Right kidney (tissue), 1 donor: Measurements from ENCODE around the gene VPS13D.

Source experiments
- DNase-seq: peaks from one replicate; pipeline ENCODE4 v3.0.0-alpha.2; 2016

Gene VPS13D

DNA sequence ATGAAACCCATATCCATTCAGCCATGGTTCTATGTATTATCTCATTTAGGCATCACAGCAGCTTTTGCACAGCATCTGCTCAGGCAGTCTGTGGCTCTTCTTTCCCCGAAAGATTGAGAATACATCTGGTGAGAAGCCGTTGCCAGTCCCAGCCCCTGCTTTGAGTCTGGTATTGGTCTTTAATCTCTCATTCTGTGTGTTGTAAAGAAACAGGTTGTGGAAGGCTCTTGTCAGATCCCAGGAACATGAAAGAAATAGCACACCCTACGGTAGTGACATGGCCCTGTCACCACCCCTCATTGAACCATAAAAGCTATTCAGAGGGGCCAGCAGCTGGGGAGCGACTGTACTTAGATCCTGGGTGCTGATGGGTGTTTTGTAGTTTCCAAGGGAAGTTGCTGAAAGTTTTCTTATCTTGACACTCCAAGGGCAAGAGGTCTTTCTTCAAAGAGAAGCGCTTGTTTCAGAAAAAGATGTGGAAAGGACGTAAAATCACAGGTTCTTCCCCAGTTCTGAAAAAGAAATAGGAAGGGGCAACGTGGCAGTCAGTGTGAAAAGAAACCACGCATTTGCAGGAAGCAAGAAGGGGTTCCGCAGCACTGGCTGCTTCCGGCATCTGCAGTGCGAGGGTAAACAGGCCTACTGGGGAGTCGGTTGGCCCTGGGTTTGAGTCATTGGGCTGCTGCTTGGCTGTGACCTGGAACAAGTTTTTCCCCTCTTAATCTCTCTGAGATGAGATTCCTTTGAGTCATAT is 243.1 kb downstream of the VPS13D start:
- DNase-seq = peak; percentile 31

DNA sequence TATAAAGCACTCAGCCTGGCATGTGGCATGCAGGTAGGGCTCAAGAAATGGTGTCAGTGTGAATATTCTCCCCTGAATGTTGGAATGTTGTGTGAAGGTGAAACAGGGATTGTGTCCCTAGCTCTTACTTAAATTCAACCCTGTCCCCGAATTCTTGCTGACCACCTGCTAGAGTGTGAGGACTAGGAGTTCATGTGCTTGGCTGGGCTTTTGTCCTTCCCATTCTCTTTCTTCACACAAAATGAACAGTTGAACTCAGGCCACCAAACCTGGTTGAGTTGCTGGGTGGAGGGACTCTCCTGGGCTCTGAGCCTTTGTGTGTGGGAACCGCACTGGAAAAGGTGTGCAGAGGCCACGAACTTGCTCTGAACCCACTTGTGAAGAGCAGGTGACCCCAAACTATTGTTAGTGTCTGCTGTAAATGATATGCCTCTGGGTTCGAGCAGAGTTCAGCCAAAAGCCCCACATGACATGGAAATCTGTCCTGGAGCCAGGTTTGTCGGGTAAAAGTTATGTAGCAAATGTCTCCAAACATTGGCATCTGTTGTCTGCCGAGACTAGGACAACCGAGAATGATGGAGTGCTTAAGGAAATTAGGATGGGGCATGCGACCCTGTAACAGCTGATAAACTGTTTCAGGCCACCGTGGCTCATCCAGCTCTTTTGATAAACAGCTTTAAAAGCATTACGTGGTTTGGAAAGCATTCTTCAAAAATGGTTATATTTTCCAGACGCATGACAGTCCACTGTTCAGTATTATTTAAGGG is 243.9 kb downstream of the VPS13D start:
- peak; percentile 39 for DNase-seq

DNA sequence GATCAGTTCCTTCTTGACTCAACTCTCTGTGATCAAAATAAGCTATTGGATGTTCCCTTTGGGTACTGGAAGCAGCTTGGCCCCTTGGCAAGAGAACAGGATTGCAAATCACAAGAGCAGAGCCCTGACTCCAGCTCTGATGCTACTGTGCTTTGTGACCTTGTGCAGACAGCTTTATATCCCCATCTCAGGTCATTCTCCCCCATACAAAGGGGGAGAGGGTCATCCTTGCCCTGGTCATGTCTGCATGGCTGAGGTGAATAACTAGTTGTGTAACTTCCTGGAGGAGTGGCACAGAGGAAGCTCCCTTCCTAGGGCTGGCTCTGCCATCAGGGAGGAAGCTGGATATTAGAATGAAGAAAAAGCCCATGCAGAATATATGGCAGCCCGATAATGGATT is 245.3 kb downstream of the VPS13D start:
- peak; percentile 23 for DNase-seq

DNA sequence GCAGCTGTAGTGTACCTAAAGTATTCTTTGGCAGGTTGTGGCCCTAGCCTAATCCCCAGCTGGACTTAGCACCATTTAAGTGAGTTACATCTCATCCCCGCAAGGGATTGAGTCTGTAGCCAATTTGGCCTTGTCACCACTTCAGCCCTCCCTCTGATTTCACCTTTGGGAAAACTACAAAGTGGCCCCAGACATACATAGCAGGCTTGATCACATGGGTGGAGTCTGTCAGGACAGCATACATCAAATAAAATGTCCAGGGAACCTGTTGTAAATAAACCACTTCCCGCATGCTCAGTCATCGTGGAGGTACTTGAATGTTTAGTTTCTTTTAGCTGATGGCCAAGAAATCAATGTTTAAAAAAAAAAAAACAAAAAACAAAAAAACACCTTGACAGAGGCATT is 245.7 kb downstream of the VPS13D start:
- DNase-seq = peak; percentile 23

DNA sequence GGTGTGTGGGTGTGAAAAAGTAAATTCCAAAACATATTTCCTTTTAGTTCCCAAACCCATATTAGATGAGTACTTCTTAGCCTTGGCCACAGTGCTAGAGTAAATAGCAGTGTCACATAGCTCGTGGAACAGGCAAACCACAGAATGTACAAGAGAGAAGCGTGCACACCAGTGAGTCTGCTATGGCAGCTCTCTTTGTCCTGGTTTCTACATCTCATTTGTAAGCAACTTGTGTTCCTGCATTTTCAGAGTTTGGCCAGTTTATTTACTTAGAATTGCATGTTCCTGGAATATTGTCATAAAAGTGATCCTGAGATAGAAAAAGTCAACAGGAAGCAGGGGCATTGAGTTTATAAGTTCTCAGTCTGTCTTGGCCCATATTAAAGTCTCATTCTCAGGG is 246.1 kb downstream of the VPS13D start:
- peak; percentile 29 for DNase-seq

DNA sequence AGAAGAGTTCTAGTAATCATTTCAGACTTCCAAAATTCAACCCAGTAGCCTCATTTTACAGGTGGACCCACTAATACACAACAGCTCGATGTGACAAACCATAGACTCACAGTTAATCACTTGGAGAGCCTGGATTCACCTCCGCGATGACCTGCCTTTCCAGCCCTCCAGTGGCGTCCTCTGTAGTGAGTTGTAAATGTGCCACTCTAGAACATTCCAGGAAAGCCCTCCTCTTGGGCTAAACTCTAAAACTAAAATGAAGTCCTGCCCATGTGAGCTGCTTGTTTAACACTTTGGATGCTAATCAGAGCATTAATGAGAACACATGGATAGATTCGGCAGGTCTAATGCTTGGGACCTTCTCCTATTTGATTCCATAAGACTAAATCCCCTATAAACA is 247.5 kb downstream of the VPS13D start:
- DNase-seq = no peak

DNA sequence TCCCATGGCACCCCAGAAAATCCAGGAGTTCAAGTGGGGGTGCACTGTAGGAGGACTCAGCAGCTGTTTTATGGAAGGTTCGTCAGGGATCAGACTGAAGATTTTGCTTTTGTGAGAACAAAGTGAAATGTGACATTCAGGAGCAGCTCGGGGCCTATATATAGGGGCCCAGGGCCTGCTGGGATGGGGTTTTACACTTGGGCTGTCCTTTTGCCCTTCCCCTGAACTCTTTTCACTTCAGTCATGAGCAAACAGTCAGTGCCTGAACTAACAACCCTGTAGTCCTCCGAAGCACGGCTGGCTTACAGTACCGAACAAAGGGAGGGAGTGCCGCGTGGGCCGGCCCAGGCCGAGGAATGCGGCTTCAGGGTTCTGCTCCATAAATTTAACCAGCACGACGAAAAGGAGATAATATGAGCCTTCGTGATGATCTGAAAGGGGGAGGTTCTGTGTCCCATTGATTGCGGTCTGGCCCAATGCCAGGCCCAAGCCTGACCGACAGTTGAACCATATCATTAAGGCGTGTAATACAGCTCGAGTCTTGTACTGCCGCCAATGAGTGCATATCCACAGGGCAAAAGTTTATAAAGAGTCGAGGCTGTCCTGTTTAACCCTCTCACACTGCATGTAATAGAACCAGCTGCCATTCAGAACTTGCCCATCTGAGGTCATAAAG is 248.2 kb downstream of the VPS13D start:
- DNase-seq = peak; percentile 89

DNA sequence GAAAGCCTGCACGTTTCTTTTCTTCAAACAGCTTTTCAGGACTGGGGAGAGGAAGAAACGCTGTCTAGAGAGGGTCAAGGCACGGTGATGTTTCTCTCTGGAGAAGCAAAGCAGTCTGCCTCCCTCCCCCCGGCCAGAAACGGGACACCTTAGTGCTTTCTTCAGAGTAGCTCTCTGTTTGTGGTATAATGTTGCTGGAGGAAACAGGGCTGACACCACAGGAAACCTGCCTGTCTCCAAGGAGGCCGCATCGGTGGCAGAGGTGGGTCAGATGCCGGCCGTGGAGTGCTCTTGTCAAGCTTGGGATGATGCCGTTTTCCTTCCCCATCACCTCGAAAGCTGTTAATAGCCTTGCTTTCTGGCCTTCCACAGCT is 248.8 kb downstream of the VPS13D start:
- DNase-seq = no peak

DNA sequence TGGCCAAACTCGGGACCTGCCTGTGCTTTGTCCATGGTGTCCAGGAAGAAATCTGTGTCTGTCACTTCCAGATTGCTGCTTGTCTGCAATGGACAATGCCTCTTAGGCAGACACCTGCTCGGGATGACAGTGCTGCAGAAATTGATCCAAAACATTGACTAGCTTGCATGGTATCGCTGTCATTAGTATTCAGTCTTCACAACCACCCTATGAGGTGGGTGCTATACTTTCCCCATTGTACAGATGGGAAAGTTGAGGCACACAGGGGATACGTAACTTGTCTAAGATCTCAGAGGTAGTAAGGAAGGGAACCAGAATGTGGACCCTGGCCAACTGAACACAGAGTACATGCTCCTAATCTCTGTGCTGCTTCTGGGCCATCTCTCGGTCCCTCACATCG is 249.5 kb downstream of the VPS13D start:
- no peak for DNase-seq

DNA sequence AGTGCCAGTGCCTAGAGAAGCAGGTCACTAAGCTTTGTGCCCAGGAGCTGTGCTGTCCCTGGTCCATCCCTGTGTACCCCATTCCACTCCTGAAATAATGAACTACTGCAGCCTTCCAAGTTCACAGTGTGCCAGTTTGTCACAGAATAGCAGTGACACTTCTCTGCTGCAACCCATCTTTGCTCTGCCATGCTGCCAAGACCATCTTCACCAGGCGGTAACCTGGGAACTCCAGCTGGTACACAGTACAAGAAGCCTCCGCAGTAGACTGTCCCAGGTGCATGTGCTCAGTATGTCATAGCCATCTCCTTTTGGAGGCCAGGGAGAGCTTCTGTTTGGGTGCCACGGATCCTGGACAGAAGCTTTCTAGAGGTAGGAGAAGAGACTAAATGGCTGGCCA is 250.2 kb downstream of the VPS13D start:
- no peak for DNase-seq

DNA sequence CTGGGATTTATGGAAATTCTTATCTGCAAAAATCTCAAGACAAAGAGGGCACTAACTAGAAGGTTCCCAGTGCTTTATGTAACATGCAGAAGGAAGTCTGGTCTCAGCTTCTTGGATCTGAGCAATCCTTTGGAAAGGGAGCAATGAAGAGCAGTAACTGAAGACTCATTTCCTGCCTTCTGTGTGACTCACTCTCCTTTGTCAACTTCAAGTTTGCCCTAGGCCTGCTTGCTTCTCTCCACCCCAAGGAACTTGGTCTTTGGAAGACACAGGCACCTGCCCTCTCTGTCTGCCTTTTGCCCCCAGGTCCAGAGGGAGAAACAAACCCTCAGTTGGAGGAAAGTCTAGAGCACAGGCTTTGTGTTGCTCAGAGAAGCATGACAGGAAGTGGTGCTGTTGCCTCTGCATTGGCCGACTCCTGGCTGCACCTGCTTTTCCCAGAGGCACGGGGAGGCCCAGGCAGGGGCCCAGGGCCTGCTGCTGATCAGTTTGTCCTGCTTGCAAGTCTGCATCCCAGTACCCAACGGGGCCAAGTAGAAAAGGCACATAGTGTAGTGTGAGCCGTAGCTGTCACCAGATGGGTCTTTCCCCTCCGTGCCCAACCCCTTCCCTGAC is 251.0 kb downstream of the VPS13D start:
- DNase-seq = peak; percentile 30

DNA sequence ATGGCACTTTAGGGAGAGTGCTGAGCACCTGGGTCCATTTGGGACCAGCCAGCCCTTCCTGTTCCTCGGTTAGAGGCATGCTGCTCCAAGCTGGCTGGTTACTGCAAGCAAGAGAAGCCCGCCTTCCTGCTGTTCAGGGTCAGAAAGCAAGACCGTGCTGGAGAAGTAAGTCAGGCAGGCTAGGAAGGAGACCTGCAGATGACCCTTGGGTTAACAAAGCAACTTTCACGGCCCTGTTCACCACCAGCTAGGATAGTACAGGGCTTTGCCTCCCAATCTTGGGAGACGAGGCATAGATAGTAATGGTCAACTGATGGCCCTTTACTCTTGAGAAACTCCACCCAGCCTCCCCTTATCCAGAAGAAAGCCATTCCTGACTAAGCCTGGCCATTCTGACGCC is 252.1 kb downstream of the VPS13D start:
- no peak for DNase-seq

DNA sequence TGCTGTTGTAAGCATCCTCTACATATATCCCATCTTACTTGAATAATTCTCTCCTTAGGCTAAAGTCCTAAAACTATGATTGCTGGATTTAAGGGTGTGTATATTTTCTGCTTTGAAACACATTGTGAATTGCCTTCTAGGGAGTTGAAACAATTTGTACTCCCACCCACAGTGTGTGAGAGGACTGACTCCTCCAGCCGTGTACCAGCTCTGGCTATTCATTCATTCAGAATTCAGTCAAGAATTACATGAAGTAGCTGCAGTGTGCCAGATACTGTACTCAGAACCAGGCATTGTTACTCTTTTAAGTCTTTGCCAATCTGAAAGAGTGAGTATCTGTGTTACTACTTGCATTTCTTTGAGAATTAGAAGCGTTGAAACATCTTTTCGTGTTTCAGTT is 253.2 kb downstream of the VPS13D start:
- no peak for DNase-seq

DNA sequence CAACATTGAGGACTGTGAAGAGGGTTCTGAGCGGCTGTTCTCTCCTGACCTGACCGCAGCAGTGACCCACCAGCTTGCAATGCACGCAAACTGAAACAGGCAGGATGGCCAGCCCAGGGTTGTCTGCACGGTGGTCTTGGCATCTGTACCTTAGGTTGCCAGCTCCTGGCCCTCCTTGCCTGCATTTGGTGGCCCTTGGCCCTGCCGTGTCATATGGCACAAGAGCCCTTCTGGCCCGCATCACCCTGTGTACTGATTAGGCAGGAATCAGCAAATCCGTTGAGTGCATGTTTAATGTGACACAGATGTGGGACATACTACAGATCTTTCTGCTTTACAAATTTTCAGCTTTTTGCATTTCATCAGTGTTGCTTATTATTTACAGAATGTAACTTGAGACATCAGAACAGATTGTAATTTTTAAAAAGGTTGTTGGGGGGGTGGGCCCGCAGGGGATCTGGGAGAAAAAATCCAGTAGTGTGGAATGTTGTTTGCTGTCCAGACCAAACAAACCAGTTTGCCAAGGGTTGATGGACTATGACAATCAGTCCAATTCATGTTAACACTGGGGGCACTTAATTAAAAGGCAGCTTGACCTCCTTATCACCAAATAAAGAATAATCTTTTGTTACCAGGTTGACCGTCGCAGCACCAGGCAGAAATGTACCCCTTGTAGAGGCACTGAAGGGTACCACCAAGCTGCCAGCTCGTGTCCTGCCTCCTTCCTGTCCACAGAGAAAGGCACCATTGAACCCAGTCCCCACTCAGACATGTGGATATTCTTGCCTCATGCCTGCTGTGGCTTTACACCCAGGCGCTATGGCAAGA is 255.6 kb downstream of the VPS13D start:
- DNase-seq = peak; percentile 46

DNA sequence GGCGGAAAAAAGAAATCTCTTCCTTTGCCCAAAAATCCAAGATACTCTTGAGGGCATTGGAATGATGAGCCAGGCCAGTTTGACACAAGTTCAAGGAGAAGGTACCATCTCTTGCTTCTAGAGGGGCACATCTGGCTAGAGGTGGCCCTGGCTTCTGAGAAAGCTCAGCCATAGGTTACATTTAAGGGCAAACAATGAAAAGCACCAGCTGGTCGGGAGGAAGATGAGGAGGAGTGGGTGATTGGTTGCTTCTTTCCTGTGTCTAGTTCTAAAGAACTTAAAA is 256.2 kb downstream of the VPS13D start:
- DNase-seq = no peak

DNA sequence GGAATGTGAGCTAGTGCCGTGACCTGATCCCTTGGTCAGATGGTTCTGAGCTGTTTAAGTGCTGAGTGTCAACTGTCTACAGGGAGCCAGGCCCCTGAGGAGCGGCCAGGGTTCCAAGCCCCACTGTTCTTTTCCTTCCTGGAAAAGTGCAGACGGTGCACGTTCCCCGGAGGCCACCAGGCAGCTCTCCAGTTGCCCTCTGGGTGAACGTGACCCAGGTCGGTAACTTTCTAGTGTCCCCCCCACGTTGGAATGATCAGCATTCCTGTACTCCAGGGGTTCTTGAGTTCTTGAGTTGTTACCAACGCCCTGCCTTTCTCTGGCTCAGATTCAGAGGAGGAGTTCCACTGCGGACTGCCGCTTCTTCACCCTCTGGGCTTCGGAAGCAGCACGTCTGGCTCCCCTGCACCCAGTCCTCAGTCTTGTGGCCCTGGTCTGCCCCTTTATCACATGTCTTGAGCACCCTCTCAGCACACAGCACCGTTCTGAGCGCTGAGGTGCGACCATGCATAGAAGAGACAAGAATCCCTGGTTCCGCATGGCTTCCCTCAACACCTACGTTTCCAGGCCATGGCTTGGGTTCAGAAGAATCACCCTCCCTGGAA is 256.7 kb downstream of the VPS13D start:
- no peak for DNase-seq

DNA sequence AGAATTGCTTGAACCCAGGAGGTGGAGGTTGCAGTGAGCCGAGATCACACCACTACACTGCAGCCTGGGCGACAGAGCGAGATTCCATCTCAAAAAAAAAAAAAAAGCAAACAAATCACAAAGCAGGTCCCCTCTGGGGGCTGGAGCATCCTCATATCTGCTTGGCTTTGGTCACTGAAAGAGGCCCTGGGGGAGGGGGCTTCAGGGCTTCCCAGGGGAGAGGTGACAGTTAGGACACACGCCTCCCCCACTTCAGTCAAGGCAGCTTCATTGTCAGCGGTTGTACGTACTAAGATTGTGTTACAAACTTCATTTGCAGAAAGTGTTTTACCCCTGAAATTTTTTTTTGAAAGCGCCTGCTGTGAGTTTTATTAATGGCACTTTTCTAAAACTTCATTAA is 257.7 kb downstream of the VPS13D start:
- DNase-seq = no peak

DNA sequence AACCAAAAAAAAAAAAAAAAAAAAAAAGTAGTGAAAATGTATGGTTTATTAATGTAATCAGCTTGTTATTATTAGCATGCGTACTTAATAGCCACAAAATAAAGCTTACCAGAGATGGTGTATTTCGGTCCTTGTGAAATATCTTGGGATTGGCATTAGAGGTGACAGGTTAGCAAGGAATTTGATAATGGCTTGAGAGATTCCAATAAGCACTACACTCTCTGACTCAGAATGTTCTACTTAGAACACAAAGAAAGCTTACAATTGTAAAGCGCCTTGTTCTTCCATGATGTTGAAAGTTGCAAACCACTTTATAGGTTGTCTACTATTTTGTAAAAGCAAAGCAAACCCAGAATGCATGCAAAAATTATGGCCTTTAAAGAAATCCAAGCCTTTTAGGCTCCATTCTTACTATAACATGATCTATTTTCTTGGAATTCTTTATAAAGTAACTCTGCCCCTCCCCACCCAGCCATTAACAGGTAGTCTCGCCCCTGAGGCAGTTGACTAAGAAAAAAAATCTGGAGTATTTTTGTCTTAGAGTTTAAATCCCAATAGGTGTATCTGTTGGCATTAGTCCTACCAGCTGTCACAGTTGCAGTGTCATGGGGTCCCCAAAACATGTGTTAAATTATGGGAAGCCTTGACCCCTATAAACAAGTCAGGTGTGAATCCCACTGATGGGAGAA is 259.0 kb downstream of the VPS13D start:
- DNase-seq = no peak

DNA sequence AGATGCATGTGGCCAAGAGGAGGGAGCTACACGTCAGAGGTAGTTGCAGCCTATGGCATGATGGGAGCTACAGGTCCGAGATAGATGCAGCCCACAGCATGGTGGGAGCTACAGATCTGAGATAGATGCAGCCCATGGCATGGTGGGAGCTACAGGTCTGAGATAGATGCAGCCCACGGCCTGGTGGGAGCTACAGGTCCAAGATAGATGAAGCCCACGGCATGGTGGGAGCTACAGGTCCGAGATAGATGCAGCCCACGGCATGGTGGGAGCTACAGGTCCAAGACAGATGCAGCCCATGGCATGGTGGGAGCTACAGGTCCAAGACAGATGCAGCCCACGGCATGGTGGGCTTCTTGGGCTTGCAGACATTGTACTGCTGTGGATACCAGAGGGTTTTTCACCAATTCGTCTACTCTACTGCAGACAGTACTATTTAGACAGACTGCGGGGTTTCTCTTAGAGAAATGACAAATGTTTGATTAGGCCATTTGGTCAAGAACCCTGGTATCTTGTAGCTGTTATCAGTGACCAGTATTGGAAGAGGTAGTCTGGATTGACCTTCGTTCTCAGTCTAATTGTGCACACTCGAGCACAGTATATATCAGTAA is 260.8 kb downstream of the VPS13D start:
- no peak for DNase-seq

DNA sequence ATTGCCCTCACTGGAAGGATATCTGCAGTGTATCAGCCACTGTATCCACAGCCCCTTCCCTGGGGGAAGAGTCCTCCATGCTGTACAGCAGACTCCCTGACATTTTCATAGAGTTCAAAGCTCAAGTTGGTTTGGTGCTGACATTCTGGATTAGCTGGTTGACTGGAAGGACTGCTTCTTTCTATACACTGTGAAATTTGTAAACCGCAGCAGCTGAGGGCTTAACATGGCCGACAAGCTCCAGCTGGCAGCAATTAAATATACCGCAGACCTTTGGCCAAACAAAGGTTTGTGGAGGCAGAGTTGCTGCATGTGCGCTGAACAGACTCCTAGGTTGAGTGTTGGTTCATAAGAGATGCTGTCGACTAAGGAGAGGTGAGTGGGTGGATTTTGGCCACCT is 261.8 kb downstream of the VPS13D start:
- no peak for DNase-seq

DNA sequence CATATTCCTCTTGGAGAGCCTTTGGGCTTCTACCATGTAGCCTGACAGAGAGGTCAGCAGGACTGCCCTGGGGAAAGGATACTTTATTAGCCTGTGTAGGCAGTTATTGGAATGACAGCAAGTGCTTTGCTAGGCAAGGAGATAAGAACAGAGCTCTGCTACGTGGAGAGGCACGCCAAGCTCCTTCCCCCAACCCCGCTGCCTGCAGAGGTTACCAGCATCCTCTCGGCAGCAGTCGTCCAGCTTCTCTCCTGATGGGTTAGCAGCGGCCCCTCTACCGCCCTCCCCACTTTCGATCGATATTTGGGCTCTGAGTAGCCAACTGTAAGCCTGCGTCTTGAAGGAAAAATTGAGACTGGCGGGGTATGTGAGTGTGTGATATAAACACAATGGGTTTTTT is 265.9 kb downstream of the VPS13D start:
- no peak for DNase-seq
